Tibial nerve (tissue), 4 donors: ENCODE measurements around the gene ELOVL6.

ENCODE experiments used
- EP300 ChIP-seq, 2 donors: sonication (generic); formaldehyde crosslinking; IDR thresholded peaks; one replicate each; pipeline ENCODE4 v1.6.1; 2017; ENCODE audit warnings: antibody characterized with exemption in 2 of 2, mild to moderate bottlenecking in 1 of 2
- POLR2A ChIP-seq, 2 donors: fragments of 450-650 bp; IDR thresholded peaks; one replicate each; pipeline ENCODE4 v1.6.1; 2017; ENCODE audit warnings: antibody characterized with exemption in 2 of 2, mild to moderate bottlenecking in 2 of 2, moderate library complexity in 2 of 2
- TF ChIP-seq, protein P1 (sequence below), 5 experiments: fragments of 200-600 bp in 3 of 5; fragments of 450-650 bp in 2 of 5; sonication (generic) in 3 of 5; IDR thresholded peaks; one replicate each; pipeline ENCODE4 v1.5.1; 2016 to 2019; ENCODE audit warnings: antibody characterized with exemption in 5 of 5, mild to moderate bottlenecking in 3 of 5, moderate library complexity in 2 of 5

DNA sequence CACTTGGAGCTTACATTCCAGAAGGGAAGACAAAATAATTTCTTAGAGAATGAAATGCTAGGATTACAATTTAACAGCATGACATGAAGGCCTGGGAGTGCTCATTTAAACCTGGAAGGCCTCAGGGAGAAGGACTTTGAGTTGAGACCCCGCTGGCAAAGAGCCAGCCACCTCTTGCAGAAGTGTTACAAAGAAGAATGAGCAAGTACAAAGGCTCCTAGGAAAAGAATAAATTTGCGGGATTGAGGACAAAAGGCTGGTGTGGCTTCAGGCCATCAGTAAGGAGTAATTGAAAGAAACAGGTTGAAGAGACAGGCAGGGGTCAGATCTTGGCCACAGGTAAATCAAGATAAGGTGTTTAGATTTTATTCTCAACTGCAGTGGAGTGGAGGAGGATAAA lies 3.1 kb upstream of the ELOVL6 start:
- TF ChIP-seq POLR2A (IDR thresholded peaks at IDR 0.05) = no peak
- TF ChIP-seq, protein P1, sequence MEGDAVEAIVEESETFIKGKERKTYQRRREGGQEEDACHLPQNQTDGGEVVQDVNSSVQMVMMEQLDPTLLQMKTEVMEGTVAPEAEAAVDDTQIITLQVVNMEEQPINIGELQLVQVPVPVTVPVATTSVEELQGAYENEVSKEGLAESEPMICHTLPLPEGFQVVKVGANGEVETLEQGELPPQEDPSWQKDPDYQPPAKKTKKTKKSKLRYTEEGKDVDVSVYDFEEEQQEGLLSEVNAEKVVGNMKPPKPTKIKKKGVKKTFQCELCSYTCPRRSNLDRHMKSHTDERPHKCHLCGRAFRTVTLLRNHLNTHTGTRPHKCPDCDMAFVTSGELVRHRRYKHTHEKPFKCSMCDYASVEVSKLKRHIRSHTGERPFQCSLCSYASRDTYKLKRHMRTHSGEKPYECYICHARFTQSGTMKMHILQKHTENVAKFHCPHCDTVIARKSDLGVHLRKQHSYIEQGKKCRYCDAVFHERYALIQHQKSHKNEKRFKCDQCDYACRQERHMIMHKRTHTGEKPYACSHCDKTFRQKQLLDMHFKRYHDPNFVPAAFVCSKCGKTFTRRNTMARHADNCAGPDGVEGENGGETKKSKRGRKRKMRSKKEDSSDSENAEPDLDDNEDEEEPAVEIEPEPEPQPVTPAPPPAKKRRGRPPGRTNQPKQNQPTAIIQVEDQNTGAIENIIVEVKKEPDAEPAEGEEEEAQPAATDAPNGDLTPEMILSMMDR (IDR thresholded peaks at IDR 0.05) = no peak
- no peak for TF ChIP-seq EP300 (IDR thresholded peaks at IDR 0.05)
